HepG2 (cell line): ENCODE results near the gene UBE3A. TPM values are rescaled to one million over a fixed set of nuclear protein-coding genes. Genes with fewer than 3 reads are reported as not detected.

Experiments
- ATAC-seq: fragments of 200-7000 bp; cut with Tn5 transposase; 3 replicates; pipeline ENCODE4 v1.9.1; 2020; ENCODE audit warnings: mild to moderate bottlenecking, moderate library complexity
- BruUV-seq: library from RNA; stranded (reverse); fragments of 400-500 nt; replicated peaks from 2 replicates; lab custom pipeline; 2021; lab: Mats Ljungman, UMichigan
- CTCF ChIA-PET: fragments of 300-600 bp; formaldehyde crosslinking; extraction: SDS; loops from one replicate; lab custom pipeline; 2021; ENCODE audit warnings: low total read pairs, inconsistent platforms, low intra/inter-chr PET ratio; lab: Yijun Ruan, JAX
- POLR2A ChIA-PET: fragments of 350-600 bp; sonication (Branson Sonifier 250); formaldehyde crosslinking; loops from one replicate; lab custom pipeline; 2020; ENCODE audit warnings: antibody characterized with exemption, inconsistent platforms; lab: Yijun Ruan, JAX
- DNase-seq: peaks from one replicate; pipeline ENCODE4 v3.0.0-alpha.2; 2015; ENCODE audit warnings: low spot score
- FAIRE-seq: peaks from 3 replicates; lab custom pipeline; 2011; peaks lifted over from hg19 to GRCh38; lab: Jason Lieb, UNC
- H2AFZ ChIP-seq: one replicate; pipeline ENCODE4 v1.6.1; 2011; ENCODE audit warnings: low read length, inconsistent platforms
- H3K27ac ChIP-seq: fragments of 300-600 bp; 3 replicates; pipeline ENCODE4 v1.8.0; 2011; ENCODE audit warnings: mixed run types, mild to moderate bottlenecking, mixed read lengths, low read length, inconsistent platforms; ENCODE audit not compliant: insufficient read depth; ENCODE audit errors: extremely low read length
- H3K27me3 ChIP-seq, 2 experiments: fragments of 200-600 bp in 1 of 2; 2 replicates in 1 of 2; 3 replicates in 1 of 2; pipeline versions ENCODE4 v1.6.0 to v1.8.0; 2011; ENCODE audit warnings: low read length in 2 of 2, mild to moderate bottlenecking in 2 of 2, moderate library complexity in 2 of 2, inconsistent platforms in 1 of 2; ENCODE audit not compliant: insufficient read depth in 2 of 2, control insufficient read depth in 1 of 2
- H3K36me3 ChIP-seq, 2 experiments: fragments of 200-600 bp in 1 of 2; replicated peaks in 1 of 2; 2 replicates in 1 of 2; 3 replicates in 1 of 2; pipeline versions ENCODE4 v1.5.1 to v1.8.0; 2011; ENCODE audit warnings: low read length in 2 of 2, inconsistent platforms in 1 of 2; ENCODE audit not compliant: insufficient read depth in 2 of 2, control insufficient read depth in 1 of 2
- H3K4me1 ChIP-seq: 2 replicates; pipeline ENCODE4 v1.5.1; 2012; ENCODE audit warnings: low read length, inconsistent platforms; ENCODE audit not compliant: insufficient read depth
- H3K4me2 ChIP-seq: 2 replicates; pipeline ENCODE4 v1.6.0; 2011; ENCODE audit warnings: low read depth, low read length, inconsistent platforms
- H3K4me3 ChIP-seq, 3 experiments: fragments of 200-600 bp in 1 of 3; sonication (generic), shearing (Covaris generic) in 1 of 3; replicated peaks in 1 of 3; 2 replicates each; pipeline ENCODE4 v1.5.1; 2011 to 2016; ENCODE audit warnings: low read length in 3 of 3, inconsistent platforms in 2 of 3, low read depth in 2 of 3, mild to moderate bottlenecking in 2 of 3, control low read depth in 1 of 3, mixed read lengths in 1 of 3; ENCODE audit not compliant: insufficient read depth in 1 of 3
- H3K79me2 ChIP-seq: one replicate; pipeline ENCODE4 v1.6.1; 2011; ENCODE audit warnings: low read length, inconsistent platforms; ENCODE audit not compliant: insufficient read depth
- H3K9ac ChIP-seq: 2 replicates; pipeline ENCODE4 v1.6.0; 2011; ENCODE audit warnings: mild to moderate bottlenecking, low read depth, low read length, inconsistent platforms; ENCODE audit not compliant: insufficient read depth
- H3K9me3 ChIP-seq: 2 replicates; pipeline ENCODE4 v1.5.1; 2012; ENCODE audit warnings: mild to moderate bottlenecking, low read length
- H4K20me1 ChIP-seq: 2 replicates; pipeline ENCODE4 v1.6.0; 2011; ENCODE audit warnings: inconsistent platforms, mild to moderate bottlenecking, low read length, moderate library complexity; ENCODE audit not compliant: insufficient read depth
- ARNT ChIP-seq: fragments of 450-650 bp; IDR thresholded peaks from 2 replicates; pipeline ENCODE4 v1.6.1; 2017
- CCDC6 ChIP-seq: sonication (generic); formaldehyde crosslinking; IDR thresholded peaks from 2 replicates; pipeline ENCODE4 v1.8.1; 2022; ENCODE audit warnings: mild to moderate bottlenecking, missing genetic modification reagents, moderate library complexity
- KDM4B ChIP-seq: sonication (generic); formaldehyde crosslinking; IDR thresholded peaks from 2 replicates; pipeline ENCODE4 v1.4.0; 2020; ENCODE audit warnings: missing genetic modification reagents
- MAFK ChIP-seq, 2 experiments: IDR thresholded peaks in 1 of 2; conservative IDR thresholded peaks in 1 of 2; 2 replicates each; pipeline ENCODE4 v1.6.1; 2011; ENCODE audit warnings: improper control_type of control experiment in 2 of 2, low read length in 2 of 2
- ONECUT2 ChIP-seq: sonication (generic); formaldehyde crosslinking; IDR thresholded peaks from 2 replicates; pipeline ENCODE4 v1.4.0; 2020; ENCODE audit warnings: missing genetic modification reagents
- PAWR ChIP-seq: sonication (generic); formaldehyde crosslinking; IDR thresholded peaks from 2 replicates; pipeline ENCODE4 v1.4.0; 2020; ENCODE audit warnings: missing genetic modification reagents, mild to moderate bottlenecking, borderline replicate concordance
- RCOR2 ChIP-seq: IDR thresholded peaks from 2 replicates; pipeline ENCODE4 v1.6.1; 2016; ENCODE audit warnings: missing biosample characterization, missing genetic modification reagents
- SAP130 ChIP-seq: IDR thresholded peaks from 2 replicates; pipeline ENCODE4 v1.6.1; 2016; ENCODE audit warnings: low read depth
- SCMH1 ChIP-seq: sonication (generic); formaldehyde crosslinking; IDR thresholded peaks from 2 replicates; pipeline ENCODE4 v1.9.0; 2021; ENCODE audit warnings: missing genetic modification reagents, mild to moderate bottlenecking, borderline replicate concordance
- SRSF9 ChIP-seq: fragments of 200-400 bp; formaldehyde crosslinking; IDR thresholded peaks from 2 replicates; pipeline ENCODE4 v1.6.1; 2018; ENCODE audit warnings: borderline replicate concordance, mild to moderate bottlenecking, low read depth, low read length; ENCODE audit not compliant: insufficient read depth, poor library complexity, severe bottlenecking
- TFDP2 ChIP-seq: sonication (generic); formaldehyde crosslinking; IDR thresholded peaks from 2 replicates; pipeline ENCODE4 v1.4.0; 2020; ENCODE audit warnings: missing genetic modification reagents
- ZNF205 ChIP-seq: IDR thresholded peaks from 2 replicates; pipeline ENCODE4 v1.6.1; 2018; ENCODE audit warnings: missing biosample characterization, missing genetic modification reagents
- ZNF550 ChIP-seq: sonication (generic); formaldehyde crosslinking; IDR thresholded peaks from 2 replicates; pipeline ENCODE4 v1.4.0; 2020; ENCODE audit warnings: mild to moderate bottlenecking, missing genetic modification reagents, borderline replicate concordance
- ZNF558 ChIP-seq: sonication (generic); formaldehyde crosslinking; IDR thresholded peaks from 2 replicates; pipeline ENCODE4 v1.9.0; 2022; ENCODE audit warnings: mild to moderate bottlenecking, missing genetic modification reagents, borderline replicate concordance
- ZNF652 ChIP-seq: IDR thresholded peaks from 2 replicates; pipeline ENCODE4 v1.6.1; 2016; ENCODE audit warnings: low read depth, borderline replicate concordance
- ZNF720 ChIP-seq: sonication (generic); formaldehyde crosslinking; IDR thresholded peaks from 2 replicates; pipeline ENCODE4 v1.4.0; 2020; ENCODE audit warnings: missing genetic modification reagents
- ZNF780A ChIP-seq: sonication (generic); formaldehyde crosslinking; IDR thresholded peaks from 2 replicates; pipeline ENCODE4 v1.8.0; 2022; ENCODE audit warnings: mild to moderate bottlenecking, missing genetic modification reagents, moderate library complexity
- ZNF883 ChIP-seq: sonication (generic); formaldehyde crosslinking; IDR thresholded peaks from 2 replicates; pipeline ENCODE4 v1.5.1; 2020; ENCODE audit warnings: mild to moderate bottlenecking, missing genetic modification reagents; ENCODE audit errors: not compliant biosample characterization
- in situ Hi-C: cut with HindIII; loops from 2 replicates; pipeline ENCODE4 v1.10.0; 2017; ENCODE audit warnings: low pct_unique_long_range_greater_than_20kb; ENCODE audit not compliant: extremely low pct_ligation_motif_present
- intact Hi-C: fragments of 100-400 bp; cut with micrococcal nuclease; formaldehyde crosslinking; loops from one replicate; pipeline ENCODE4 v1.10.0; 2022; ENCODE audit not compliant: unreplicated experiment
- polyA plus RNA-seq, 8 experiments: library from polyadenylated mRNA; depleted of rRNA in 3 of 8; stranded (reverse) in 7 of 8; unstranded in 1 of 8; fragments of >200 nt; fragmentation: Illumina TruSeq in 4 of 8; extraction: Trizol in 4 of 8; gene quantifications; 2 replicates each; pipeline versions ENCODE4 v1.2.1 to v1.2.3, GENCODE V29; 2011 to 2016; ENCODE audit warnings: low read depth in 4 of 8, missing spikeins in 1 of 8, mixed read lengths in 1 of 8; ENCODE audit not compliant: insufficient read depth in 1 of 8
- total RNA-seq, 5 experiments: library from RNA; depleted of rRNA; stranded (reverse); fragments of >200 nt; fragmentation: Illumina TruSeq; extraction: Trizol; gene quantifications; 2 replicates each; pipeline ENCODE4 v1.2.3, GENCODE V29; 2016; ENCODE audit warnings: low read depth in 1 of 5

Gene UBE3A
- total and polyA plus RNA-seq, 2 of the 13 experiments (the other 11 are each of a cell fraction or from before 2014, with no cell fraction given): 17.3 to 80.5 TPM

- ATAC-seq (no peak), DNase-seq (no peak), FAIRE-seq (no peak)
- H3K4me2 ChIP-seq: no peak overlapping the region
- H2AFZ ChIP-seq: no peak overlapping the region
- H3K4me1 ChIP-seq: no peaks in the 10 kb centered on the region
- H3K9ac ChIP-seq: no peak overlapping the region
- peaks cover 19% of the 10 kb centered on the region for H3K79me2 ChIP-seq
- in situ Hi-C loops: no loop called here
- H4K20me1 ChIP-seq: peaks cover 2% of the 10 kb centered on the region; the same call in 1 of the 2 replicates
- no peaks in the 10 kb centered on the region for H3K27me3 ChIP-seq
- no peak overlapping the region for H3K4me3 ChIP-seq
- BruUV-seq: no TSS peak
- POLR2A ChIA-PET: no interaction called here
- TF ChIP-seq ZNF883 (no peak), MAFK (conservative IDR thresholded peaks at IDR 0.05 in 1 of 2, IDR thresholded peaks at IDR 0.05 in 1 of 2; ENCODE audit: low read length in 2 of 2) (peak in 1 of 2 experiments; percentile 13; a peak in 1 of 4 replicates), RCOR2 (no peak), SAP130 (CRISPR knock-in tag) (no peak), SCMH1 (CRISPR knock-in tag) (no peak)
- TF ChIP-seq, all 625 proteins: peak for 1
- Histone ChIP-seq H3K36me3 (peaks cover 3 to 39% of the 10 kb centered on the region in 2 experiments; a peak in 4 of 5 replicates), H3K9me3 (no peaks in the 10 kb centered on the region), H3K27ac (no peak overlapping the region)
- CTCF ChIA-PET: no interaction called here
- intact Hi-C loops: no loop called here
Measured at GRCh38 chr15:25401501-25401900, 37.3 kb downstream of the UBE3A start.

GRCh38 chr15:25397100-25397499, 41.7 kb downstream of the UBE3A start:
- Histone ChIP-seq H3K27me3 (no peaks in the 10 kb centered on the region), H2AFZ (no peak overlapping the region), H4K20me1 (peaks cover 2% of the 10 kb centered on the region; the same call in 1 of the 2 replicates), H3K9ac (no peak overlapping the region), H3K27ac (no peak overlapping the region), H3K4me3 (no peak overlapping the region), H3K36me3 (peaks cover 6 to 15% of the 10 kb centered on the region in 2 experiments), H3K4me1 (no peaks in the 10 kb centered on the region), H3K9me3 (no peaks in the 10 kb centered on the region), H3K4me2 (no peak overlapping the region), H3K79me2 (peaks cover 10% of the 10 kb centered on the region)
- BruUV-seq: no TSS peak
- FAIRE-seq: no peak
- CTCF ChIA-PET: no interaction called here
- in situ Hi-C loops: no loop called here
- POLR2A ChIA-PET: no interaction called here
- TF ChIP-seq ZNF558 (CRISPR knock-in tag) (no peak), ONECUT2 (no peak), CCDC6 (no peak), ARNT (no peak), KDM4B (CRISPR knock-in tag) (no peak), ZNF652 (CRISPR knock-in tag) (no peak), SRSF9 (no peak), SAP130 (CRISPR knock-in tag) (no peak), ZNF720 (CRISPR knock-in tag) (no peak), PAWR (CRISPR knock-in tag) (no peak), ZNF780A (CRISPR knock-in tag) (no peak), ZNF550 (no peak), TFDP2 (no peak), ZNF205 (no peak)
- ATAC-seq: no peak
- intact Hi-C loops: no loop called here
- no peak for DNase-seq
